Endothelial cell of umbilical vein (primary cell): ENCODE data around the gene RILPL2. TPM values are rescaled to one million over a fixed set of nuclear protein-coding genes. Genes with fewer than 3 reads are reported as not detected.
"Not testable (repeated sequence)": the region's sequence is repeated elsewhere in the genome, so short reads cannot be mapped to it uniquely, and the experiment has no call there.

Experiments used
- BruUV-seq: library from RNA; stranded (reverse); fragments of 400-500 nt; replicated peaks from 2 replicates; lab custom pipeline; 2021; lab: Mats Ljungman, UMichigan
- CTCF ChIA-PET: fragments of 300-600, 350-600 bp; sonication (Branson Sonifier 250); formaldehyde crosslinking; loops from one replicate; lab custom pipeline; 2021; ENCODE audit warnings: antibody characterized with exemption, inconsistent platforms; lab: Charles Lee
- POLR2A ChIA-PET: fragments of 300-600, 350-600 bp; sonication (Branson Sonifier 250); formaldehyde crosslinking; loops from one replicate; lab custom pipeline; 2021; ENCODE audit warnings: antibody characterized with exemption, inconsistent platforms; lab: Charles Lee
- DNase-seq: peaks from one replicate; pipeline ENCODE4 v3.0.0-alpha.2; 2011; ENCODE audit warnings: low read depth, low spot score
- FAIRE-seq: peaks from 2 replicates; lab custom pipeline; 2011; peaks lifted over from hg19 to GRCh38; lab: Jason Lieb, UNC
- H2AFZ ChIP-seq: 2 replicates; pipeline ENCODE4 v1.6.0; 2012; ENCODE audit warnings: low read depth, low read length, control low read depth, inconsistent platforms
- H3K27ac ChIP-seq: 2 replicates; pipeline ENCODE4 v1.5.1; 2011; ENCODE audit warnings: low read depth, mild to moderate bottlenecking, control low read depth, low read length, moderate library complexity; ENCODE audit not compliant: insufficient read depth
- H3K27me3 ChIP-seq, 2 experiments: 2 replicates each; pipeline versions ENCODE4 v1.6.0 to v1.6.1; 2011; ENCODE audit warnings: low read length in 2 of 2, mixed read lengths in 1 of 2; ENCODE audit not compliant: control insufficient read depth in 2 of 2, insufficient read depth in 2 of 2
- H3K36me3 ChIP-seq, 2 experiments: 2 replicates in 1 of 2; 3 replicates in 1 of 2; pipeline ENCODE4 v1.5.1; 2011; ENCODE audit warnings: low read length in 2 of 2, mild to moderate bottlenecking in 1 of 2, moderate library complexity in 1 of 2; ENCODE audit not compliant: control insufficient read depth in 2 of 2, insufficient read depth in 2 of 2; ENCODE audit errors: extremely low read depth in 1 of 2
- H3K4me1 ChIP-seq: 3 replicates; pipeline ENCODE4 v1.5.1; 2011; ENCODE audit warnings: mild to moderate bottlenecking, low read length; ENCODE audit not compliant: control insufficient read depth, insufficient read depth; ENCODE audit errors: extremely low read depth
- H3K4me2 ChIP-seq: 2 replicates; pipeline ENCODE4 v1.6.1; 2011; ENCODE audit warnings: low read length, control low read depth, mixed read lengths; ENCODE audit not compliant: insufficient read depth
- H3K4me3 ChIP-seq, 3 experiments: fragments of 200-600 bp in 1 of 3; sonication (generic), shearing (Covaris generic) in 1 of 3; replicated peaks in 1 of 3; 2 replicates each; pipeline ENCODE4 v1.5.1; 2011 to 2016; ENCODE audit warnings: control low read depth in 3 of 3, low read length in 3 of 3, mild to moderate bottlenecking in 2 of 3, inconsistent platforms in 1 of 3, low read depth in 1 of 3, moderate library complexity in 1 of 3; ENCODE audit not compliant: insufficient read depth in 1 of 3
- H3K79me2 ChIP-seq: 2 replicates; pipeline ENCODE4 v1.6.0; 2012; ENCODE audit warnings: low read length, inconsistent platforms; ENCODE audit not compliant: control insufficient read depth, insufficient read depth
- H3K9ac ChIP-seq: replicated peaks from 2 replicates; pipeline ENCODE3; 2011; ENCODE audit warnings: low read length, control low read depth; ENCODE audit not compliant: insufficient read depth; ENCODE audit errors: extremely low read depth
- H3K9me1 ChIP-seq: replicated peaks from 3 replicates; pipeline ENCODE4 v1.6.0; 2011; ENCODE audit warnings: mild to moderate bottlenecking, low read length; ENCODE audit not compliant: control insufficient read depth, insufficient read depth; ENCODE audit errors: extremely low read depth
- H3K9me3 ChIP-seq: replicated peaks from 2 replicates; pipeline ENCODE4 v1.5.1; 2012; ENCODE audit warnings: low read length, inconsistent platforms; ENCODE audit not compliant: control insufficient read depth, insufficient read depth
- H4K20me1 ChIP-seq: replicated peaks from 2 replicates; pipeline ENCODE3; 2011; ENCODE audit warnings: mild to moderate bottlenecking, low read length; ENCODE audit not compliant: control insufficient read depth, insufficient read depth; ENCODE audit errors: extremely low read depth
- EZH2 ChIP-seq: IDR thresholded peaks from 2 replicates; pipeline ENCODE4 v1.6.1; 2012; ENCODE audit warnings: borderline replicate concordance, low read depth, mild to moderate bottlenecking, moderate library complexity, low read length, inconsistent platforms; ENCODE audit not compliant: severe bottlenecking
- FOS ChIP-seq: IDR thresholded peaks from 2 replicates; pipeline ENCODE4 v1.6.1; 2011; ENCODE audit warnings: mild to moderate bottlenecking, low read length, moderate library complexity, borderline replicate concordance; ENCODE audit not compliant: insufficient read depth
- GATA2 ChIP-seq: IDR thresholded peaks from 2 replicates; pipeline ENCODE4 v1.7.0; 2011; ENCODE audit warnings: low read depth, mild to moderate bottlenecking, moderate library complexity, mixed read lengths, low read length; ENCODE audit not compliant: insufficient read length, insufficient read depth
- JUN ChIP-seq: IDR thresholded peaks from 2 replicates; pipeline ENCODE4 v1.6.1; 2011; ENCODE audit warnings: borderline replicate concordance, low read depth; ENCODE audit not compliant: insufficient read length, insufficient read depth
- MYC ChIP-seq: IDR thresholded peaks from one replicate; pipeline ENCODE4 v1.6.1; 2011; ENCODE audit warnings: mild to moderate bottlenecking, low read depth, low read length
- POLR2A ChIP-seq: IDR thresholded peaks from 2 replicates; pipeline ENCODE4 v1.6.1; 2012; ENCODE audit warnings: low read depth, mild to moderate bottlenecking, control low read depth, low read length
- POLR2AphosphoS5 ChIP-seq: IDR thresholded peaks from 2 replicates; pipeline ENCODE4 v1.6.1; 2012; ENCODE audit warnings: low read depth, mild to moderate bottlenecking, control low read depth, low read length, moderate library complexity; ENCODE audit not compliant: insufficient read depth
- dilution Hi-C: fragments of 300-500 bp; cut with MboI; formaldehyde crosslinking; loops from one replicate; pipeline ENCODE4 v1.15.0; 2019; ENCODE audit warnings: low sequenced_read_pairs; ENCODE audit not compliant: extremely low pct_ligation_motif_present
- intact Hi-C: fragments of 100-400 bp; cut with micrococcal nuclease; formaldehyde crosslinking; loops from one replicate; pipeline ENCODE4 v1.10.0; 2022
- polyA plus RNA-seq, 4 experiments: library from polyadenylated mRNA; depleted of rRNA in 3 of 4; stranded (reverse) in 3 of 4; unstranded in 1 of 4; fragments of >200 nt; gene quantifications; 2 replicates each; pipeline versions ENCODE4 v1.2.1 to v1.2.3, GENCODE V29; 2011 to 2012; ENCODE audit warnings: missing spikeins in 1 of 4
- total RNA-seq: library from RNA; stranded (reverse); gene quantifications from 2 replicates; pipeline ENCODE4 v1.2.3, GENCODE V29; 2021
- TF ChIP-seq, protein P1 (sequence below): IDR thresholded peaks from 2 replicates; pipeline ENCODE4 v1.6.1; 2011; ENCODE audit not compliant: insufficient read depth, insufficient read length
- TF ChIP-seq, protein P2 (sequence below), 2 donors: IDR thresholded peaks; 1 replicate in 1 of 2; 2 replicates in 1 of 2; pipeline ENCODE4 v1.5.1; 2011; ENCODE audit warnings: low read length in 2 of 2, mild to moderate bottlenecking in 2 of 2, moderate library complexity in 2 of 2, control low read depth in 1 of 2, inconsistent platforms in 1 of 2, low read depth in 1 of 2; ENCODE audit not compliant: insufficient read depth in 1 of 2; ENCODE audit errors: extremely low read depth in 1 of 2

Gene RILPL2
- total and polyA plus RNA-seq, 2 donors (not counting 3 experiments of a cell fraction or from before 2014, with no cell fraction given): 3.3 to 4.6 TPM

DNA sequence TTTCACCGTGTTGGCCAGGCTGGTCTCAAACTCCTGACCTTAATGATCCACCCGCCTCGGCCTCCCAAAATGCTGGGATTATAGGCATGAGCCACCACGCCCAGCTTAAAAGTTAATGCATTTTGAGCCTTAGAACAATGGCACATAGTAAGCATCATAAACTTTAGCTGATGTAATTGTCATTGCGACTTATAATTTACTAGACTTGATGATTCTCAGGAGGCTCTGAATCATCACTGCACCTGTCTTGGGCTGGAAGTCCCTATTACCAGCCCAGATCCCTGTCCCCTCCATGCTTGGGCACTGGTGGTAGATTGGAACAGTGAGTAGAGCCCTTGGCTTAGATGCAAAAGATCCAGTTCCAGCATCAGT, 26.5 kb downstream of the RILPL2 start:
- dilution Hi-C loops (no loop called here), intact Hi-C loops (no loop called here)
- FAIRE-seq (no peak), DNase-seq (no peak)
- H3K4me2 ChIP-seq: no peak overlapping the region
- ChIA-PET CTCF (interaction anchor here (0.6 to 1.2 kb wide), 3 partner anchors 11 to 169 kb away, joined by 3 read pairs; partner anchors contain the start of gene SBNO1), POLR2A (no interaction called here)
- no peaks in the 10 kb centered on the region for H3K79me2 ChIP-seq
- H3K27me3 ChIP-seq: no peaks in the 10 kb centered on the region
- BruUV-seq: no TSS peak
- peaks cover 17 to 18% of the 10 kb centered on the region in 2 experiments for H3K36me3 ChIP-seq
- H3K9me1 ChIP-seq: no peaks in the 10 kb centered on the region
- no peak overlapping the region for H2AFZ ChIP-seq
- no peaks in the 10 kb centered on the region for H3K9me3 ChIP-seq
- no peaks in the 10 kb centered on the region for H4K20me1 ChIP-seq
- no peak overlapping the region for H3K9ac ChIP-seq
- no peak overlapping the region for H3K27ac ChIP-seq
- H3K4me1 ChIP-seq: no peaks in the 10 kb centered on the region
- H3K4me3 ChIP-seq: no peak overlapping the region
- TF ChIP-seq, protein P1, sequence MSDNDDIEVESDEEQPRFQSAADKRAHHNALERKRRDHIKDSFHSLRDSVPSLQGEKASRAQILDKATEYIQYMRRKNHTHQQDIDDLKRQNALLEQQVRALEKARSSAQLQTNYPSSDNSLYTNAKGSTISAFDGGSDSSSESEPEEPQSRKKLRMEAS: no peak
- no peak for TF ChIP-seq EZH2
- TF ChIP-seq JUN: no peak
- TF ChIP-seq GATA2: no peak
- no peak for TF ChIP-seq MYC
- no peak for TF ChIP-seq POLR2A
- no peak for TF ChIP-seq POLR2AphosphoS5
- TF ChIP-seq, protein P2, sequence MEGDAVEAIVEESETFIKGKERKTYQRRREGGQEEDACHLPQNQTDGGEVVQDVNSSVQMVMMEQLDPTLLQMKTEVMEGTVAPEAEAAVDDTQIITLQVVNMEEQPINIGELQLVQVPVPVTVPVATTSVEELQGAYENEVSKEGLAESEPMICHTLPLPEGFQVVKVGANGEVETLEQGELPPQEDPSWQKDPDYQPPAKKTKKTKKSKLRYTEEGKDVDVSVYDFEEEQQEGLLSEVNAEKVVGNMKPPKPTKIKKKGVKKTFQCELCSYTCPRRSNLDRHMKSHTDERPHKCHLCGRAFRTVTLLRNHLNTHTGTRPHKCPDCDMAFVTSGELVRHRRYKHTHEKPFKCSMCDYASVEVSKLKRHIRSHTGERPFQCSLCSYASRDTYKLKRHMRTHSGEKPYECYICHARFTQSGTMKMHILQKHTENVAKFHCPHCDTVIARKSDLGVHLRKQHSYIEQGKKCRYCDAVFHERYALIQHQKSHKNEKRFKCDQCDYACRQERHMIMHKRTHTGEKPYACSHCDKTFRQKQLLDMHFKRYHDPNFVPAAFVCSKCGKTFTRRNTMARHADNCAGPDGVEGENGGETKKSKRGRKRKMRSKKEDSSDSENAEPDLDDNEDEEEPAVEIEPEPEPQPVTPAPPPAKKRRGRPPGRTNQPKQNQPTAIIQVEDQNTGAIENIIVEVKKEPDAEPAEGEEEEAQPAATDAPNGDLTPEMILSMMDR (IDR thresholded peaks at IDR 0.05; ENCODE audit: extremely low read depth in 1 of 2, insufficient read depth in 1 of 2, low read depth in 1 of 2, low read length in 2 of 2): no peak
- TF ChIP-seq FOS: no peak

GRCh38 chr12:123409284-123410040, 27.0 kb downstream of the RILPL2 start:
- H3K9me3 ChIP-seq, FAIRE-seq, H4K20me1 ChIP-seq, H3K27ac ChIP-seq, dilution Hi-C loops, H2AFZ ChIP-seq, H3K4me1 ChIP-seq, H3K79me2 ChIP-seq, H3K9ac ChIP-seq, H3K4me2 ChIP-seq, intact Hi-C loops, H3K27me3 ChIP-seq, H3K9me1 ChIP-seq, BruUV-seq, DNase-seq, H3K4me3 ChIP-seq: not testable (repeated sequence)
- H3K36me3 ChIP-seq: peaks cover 17 to 23% of the 10 kb centered on the region in 2 experiments
- ChIA-PET POLR2A (interaction anchor here (0.5 to 0.7 kb wide), 2 partner anchors 12 to 169 kb away, joined by 3 to 5 read pairs; no protein-coding TSS in a partner anchor), CTCF (interaction anchor here (0.6 to 1.2 kb wide), 5 partner anchors 12 to 172 kb away, joined by 3 read pairs; partner anchors contain the start of gene SBNO1)
